ENCODE data around the gene COX17. TPM values are rescaled to one million over a fixed set of nuclear protein-coding genes. Genes with fewer than 3 reads are reported as not detected.

Gene COX17
- total RNA-seq, 4 donors from 2014 or later, result 3.1 to 56.5 (median 23.1) TPM

DNA sequence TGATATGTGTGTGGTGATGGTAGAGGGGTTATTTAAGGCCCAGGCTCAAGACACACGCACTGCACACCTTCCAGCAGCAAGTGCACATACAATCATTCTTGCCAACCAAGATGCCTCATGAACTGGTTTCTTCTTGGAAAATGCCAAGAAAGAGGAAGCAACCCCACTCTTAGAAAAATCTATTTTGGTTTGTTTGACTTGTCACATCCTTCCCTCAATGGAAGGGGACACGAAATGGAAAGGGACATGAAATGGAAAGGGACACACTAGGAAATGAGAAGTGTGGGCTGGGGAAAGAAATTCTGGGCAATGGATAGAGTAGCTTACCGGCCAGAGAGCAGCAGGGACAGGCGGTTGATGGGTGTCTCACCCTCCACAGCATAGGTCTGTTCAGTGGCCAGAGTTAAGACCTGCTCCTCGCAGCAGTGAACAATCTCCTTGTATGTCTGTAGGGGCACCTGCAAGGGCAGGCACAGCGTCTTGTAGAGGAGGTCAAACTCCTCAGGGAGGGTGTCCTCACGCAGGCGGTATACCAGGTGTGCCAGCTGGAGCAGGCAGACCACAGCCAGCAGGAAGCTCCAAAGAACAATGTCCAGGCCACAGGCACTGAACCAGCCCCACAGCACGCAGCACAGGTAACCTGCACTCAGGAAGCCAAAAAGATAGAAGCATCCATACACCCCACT, 17.5 kb downstream of the COX17 start:
- intact Hi-C loops (cut with DNase I; ENCODE audit: low total_unique reads), result no loop called here
- TF ChIP-seq POLR2A (IDR thresholded peaks at IDR 0.05), result no peak
- TF ChIP-seq, protein P1, sequence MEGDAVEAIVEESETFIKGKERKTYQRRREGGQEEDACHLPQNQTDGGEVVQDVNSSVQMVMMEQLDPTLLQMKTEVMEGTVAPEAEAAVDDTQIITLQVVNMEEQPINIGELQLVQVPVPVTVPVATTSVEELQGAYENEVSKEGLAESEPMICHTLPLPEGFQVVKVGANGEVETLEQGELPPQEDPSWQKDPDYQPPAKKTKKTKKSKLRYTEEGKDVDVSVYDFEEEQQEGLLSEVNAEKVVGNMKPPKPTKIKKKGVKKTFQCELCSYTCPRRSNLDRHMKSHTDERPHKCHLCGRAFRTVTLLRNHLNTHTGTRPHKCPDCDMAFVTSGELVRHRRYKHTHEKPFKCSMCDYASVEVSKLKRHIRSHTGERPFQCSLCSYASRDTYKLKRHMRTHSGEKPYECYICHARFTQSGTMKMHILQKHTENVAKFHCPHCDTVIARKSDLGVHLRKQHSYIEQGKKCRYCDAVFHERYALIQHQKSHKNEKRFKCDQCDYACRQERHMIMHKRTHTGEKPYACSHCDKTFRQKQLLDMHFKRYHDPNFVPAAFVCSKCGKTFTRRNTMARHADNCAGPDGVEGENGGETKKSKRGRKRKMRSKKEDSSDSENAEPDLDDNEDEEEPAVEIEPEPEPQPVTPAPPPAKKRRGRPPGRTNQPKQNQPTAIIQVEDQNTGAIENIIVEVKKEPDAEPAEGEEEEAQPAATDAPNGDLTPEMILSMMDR (IDR thresholded peaks at IDR 0.05), result no peak
- H3K9me3 ChIP-seq, result no peaks in the 10 kb centered on the region
- H3K27me3 ChIP-seq, result no peaks in the 10 kb centered on the region
- H3K36me3 ChIP-seq, result no peaks in the 10 kb centered on the region
- no peaks in the 10 kb centered on the region for H3K4me1 ChIP-seq
- no peak overlapping the region for H3K4me3 ChIP-seq
- peak overlapping the region; percentile 69 to 71 for H3K27ac ChIP-seq
- DNase-seq, result no peak

DNA sequence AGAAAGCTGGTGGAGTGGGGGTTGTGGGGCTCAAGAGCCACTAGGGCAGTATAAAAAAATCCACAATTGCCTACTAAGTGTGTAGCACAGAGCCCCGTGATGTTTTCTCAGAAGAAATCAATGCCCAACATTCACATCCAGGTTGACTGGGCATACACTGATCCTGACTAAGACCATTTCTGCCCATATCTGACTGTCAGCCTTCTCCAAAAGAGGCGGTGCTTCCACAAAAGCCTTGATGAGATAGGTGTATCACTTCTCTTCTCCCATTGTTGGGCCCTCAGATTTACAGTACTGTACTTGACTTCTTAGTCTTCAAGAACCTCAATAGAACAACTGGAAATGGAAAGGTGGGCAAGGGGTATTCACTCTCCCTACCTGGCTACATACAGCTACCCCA, 18.2 kb downstream of the COX17 start:
- intact Hi-C loops (cut with DNase I; ENCODE audit: low total_unique reads), result no loop called here
- no peak overlapping the region for H3K4me3 ChIP-seq
- no peak for DNase-seq
- no peaks in the 10 kb centered on the region for H3K27me3 ChIP-seq
- TF ChIP-seq, protein P1 (IDR thresholded peaks at IDR 0.05), result no peak
- no peak for TF ChIP-seq POLR2A (IDR thresholded peaks at IDR 0.05)
- H3K4me1 ChIP-seq, result no peaks in the 10 kb centered on the region
- no peaks in the 10 kb centered on the region for H3K36me3 ChIP-seq
- H3K9me3 ChIP-seq, result no peaks in the 10 kb centered on the region
- H3K27ac ChIP-seq, result peak overlapping the region in 1 of 2 donors; percentile 71

DNA sequence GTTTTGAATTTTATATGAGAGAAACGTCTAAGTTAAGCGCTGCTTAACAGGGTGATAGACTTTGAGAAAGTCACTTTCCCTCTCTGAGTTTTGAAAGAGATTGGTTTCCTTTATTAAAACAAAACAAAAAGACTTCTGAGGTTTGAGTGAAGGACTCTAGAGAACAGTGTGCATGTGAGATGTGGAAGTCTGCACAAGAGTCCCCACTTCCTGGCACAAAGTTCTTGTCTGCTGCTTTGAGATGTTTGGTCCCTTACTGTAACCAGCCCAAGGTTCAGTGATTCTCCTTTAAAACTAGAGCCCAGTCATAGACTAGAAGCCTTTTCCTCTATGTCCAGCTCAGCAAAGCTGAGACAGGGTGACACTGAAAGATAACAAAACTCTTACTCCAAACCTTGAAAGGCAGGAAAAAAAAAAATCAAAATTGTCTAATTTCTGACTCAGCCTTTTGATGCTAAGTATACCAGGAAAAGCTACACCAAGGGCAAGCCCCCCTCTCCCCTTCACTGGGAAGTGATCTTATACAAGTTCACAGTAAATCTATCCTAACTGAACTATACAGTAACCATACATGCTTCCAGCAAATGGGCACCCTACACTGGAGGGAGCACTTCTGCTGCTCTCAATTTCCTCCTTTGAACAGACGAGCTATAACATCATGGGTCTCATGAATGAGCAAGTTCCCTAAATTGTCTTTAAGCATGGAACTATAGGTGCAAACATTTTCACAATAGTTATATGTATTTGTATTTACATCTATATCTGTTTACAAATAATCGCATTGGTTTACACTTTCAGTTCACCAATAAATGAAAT, 19.1 kb downstream of the COX17 start:
- H3K4me3 ChIP-seq, result no peak overlapping the region
- intact Hi-C loops (cut with DNase I; ENCODE audit: low total_unique reads), result no loop called here
- no peaks in the 10 kb centered on the region for H3K4me1 ChIP-seq
- no peak overlapping the region for H3K27ac ChIP-seq
- H3K36me3 ChIP-seq, result no peaks in the 10 kb centered on the region
- no peaks in the 10 kb centered on the region for H3K9me3 ChIP-seq
- no peak for DNase-seq
- TF ChIP-seq, protein P1 (IDR thresholded peaks at IDR 0.05), result no peak
- TF ChIP-seq POLR2A (IDR thresholded peaks at IDR 0.05), result no peak
- no peaks in the 10 kb centered on the region for H3K27me3 ChIP-seq

DNA sequence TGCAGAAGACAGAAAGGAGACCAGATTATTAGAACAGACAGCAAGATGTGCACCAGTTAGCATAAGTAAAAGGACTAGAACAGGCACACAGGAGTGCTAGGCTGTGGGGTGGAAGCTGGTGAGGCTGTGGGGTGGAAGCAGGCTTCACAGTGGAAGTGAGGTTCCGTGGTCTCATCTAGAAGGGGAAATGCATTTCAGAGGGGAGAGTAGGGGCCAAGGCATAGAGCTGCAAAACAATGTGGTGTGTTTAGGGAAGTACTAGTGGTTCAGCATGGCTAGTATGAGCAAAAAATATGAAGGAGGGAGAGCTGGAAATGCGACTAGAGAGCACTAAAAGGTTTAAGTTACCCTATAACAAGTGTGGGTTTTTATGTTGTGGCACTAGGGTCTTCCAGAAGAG, 23.3 kb downstream of the COX17 start:
- no peak for DNase-seq
- no peaks in the 10 kb centered on the region for H3K4me1 ChIP-seq
- H3K9me3 ChIP-seq, result no peaks in the 10 kb centered on the region
- H3K36me3 ChIP-seq, result no peaks in the 10 kb centered on the region
- intact Hi-C loops (cut with DNase I; ENCODE audit: low total_unique reads), result no loop called here
- H3K27ac ChIP-seq, result no peak overlapping the region
- TF ChIP-seq, protein P1 (IDR thresholded peaks at IDR 0.05), result no peak
- TF ChIP-seq POLR2A (IDR thresholded peaks at IDR 0.05), result no peak
- H3K27me3 ChIP-seq, result no peaks in the 10 kb centered on the region
- no peak overlapping the region for H3K4me3 ChIP-seq

All from uterus (tissue), 4 donors.